ENCODE results near the gene TNN.

GRCh38 chr1:175146529-175147213, 79.0 kb downstream of the TNN start:
- TF ChIP-seq REST (IDR thresholded peaks at IDR 0.05; ENCODE audit: unreplicated experiment) (no peak), POLR2AphosphoS5 (IDR thresholded peaks at IDR 0.05; ENCODE audit: low read depth) (no peak), CTCF (conservative IDR thresholded peaks at IDR 0.05; ENCODE audit: low read depth in 2 of 2) (peak; percentile 93 to 96)

Measured in GM23338 (cell line).